Measurements from ENCODE around the gene CTCFL.
"Not testable (repeated sequence)": the region's sequence is repeated elsewhere in the genome, so short reads cannot be mapped to it uniquely, and the experiment has no call there.

Gene CTCFL

GRCh38 chr20:57536120-57536708 lies 11.3 kb upstream of the CTCFL start:
- DNase-seq (ENCODE audit: low read depth, low spot score) = no peak

GRCh38 chr20:57535297-57535696 lies 10.4 kb upstream of the CTCFL start:
- no peak for DNase-seq (ENCODE audit: low read depth, low spot score)

- DNase-seq (ENCODE audit: low read depth, low spot score) = no peak
Measured at GRCh38 chr20:57532104-57532503, 7.2 kb upstream of the CTCFL start.

- no peak for DNase-seq (ENCODE audit: low read depth, low spot score)
Measured at GRCh38 chr20:57530327-57530981, 5.5 kb upstream of the CTCFL start.

- DNase-seq (ENCODE audit: low read depth, low spot score) = no peak
Measured at GRCh38 chr20:57529810-57530209, 4.9 kb upstream of the CTCFL start.

- no peak for DNase-seq (ENCODE audit: low read depth, low spot score)
Measured at GRCh38 chr20:57529160-57529585, 4.2 kb upstream of the CTCFL start.

GRCh38 chr20:57528148-57528547 lies 3.2 kb upstream of the CTCFL start:
- no peak for DNase-seq (ENCODE audit: low read depth, low spot score)

- DNase-seq (ENCODE audit: low read depth, low spot score) = no peak
Measured at GRCh38 chr20:57527728-57528127, 2.8 kb upstream of the CTCFL start.

- DNase-seq (ENCODE audit: low read depth, low spot score) = no peak
Measured at GRCh38 chr20:57526885-57527460, 2.0 kb upstream of the CTCFL start.

GRCh38 chr20:57526087-57526884 lies 1.3 kb upstream of the CTCFL start:
- no peak for DNase-seq (ENCODE audit: low read depth, low spot score)

- DNase-seq (ENCODE audit: low read depth, low spot score) = no peak
Measured at GRCh38 chr20:57525328-57526086, 567 bp upstream of the CTCFL start.

GRCh38 chr20:57523782-57524181 lies 1.2 kb downstream of the CTCFL start:
- DNase-seq (ENCODE audit: low read depth, low spot score) = no peak

- no peak for DNase-seq (ENCODE audit: low read depth, low spot score)
Measured at GRCh38 chr20:57522380-57523140, 2.4 kb downstream of the CTCFL start.

GRCh38 chr20:57517904-57518303 lies 7.0 kb downstream of the CTCFL start:
- DNase-seq (ENCODE audit: low read depth, low spot score) = no peak

GRCh38 chr20:57514273-57514751 lies 10.6 kb downstream of the CTCFL start:
- no peak for DNase-seq (ENCODE audit: low read depth, low spot score)

- DNase-seq (ENCODE audit: low read depth, low spot score) = no peak
Measured at GRCh38 chr20:57513199-57513598, 11.7 kb downstream of the CTCFL start.

GRCh38 chr20:57512432-57512831 lies 12.5 kb downstream of the CTCFL start:
- DNase-seq (ENCODE audit: low read depth, low spot score) = no peak

GRCh38 chr20:57511709-57512108 lies 13.2 kb downstream of the CTCFL start:
- DNase-seq (ENCODE audit: low read depth, low spot score) = not testable (repeated sequence)

- DNase-seq (ENCODE audit: low read depth, low spot score) = no peak
Measured at GRCh38 chr20:57509665-57510237, 15.2 kb downstream of the CTCFL start.

- DNase-seq (ENCODE audit: low read depth, low spot score) = no peak
Measured at GRCh38 chr20:57508831-57509230, 16.1 kb downstream of the CTCFL start.
